Measurements from ENCODE around the gene EDN3.
A peak's percentile ranks its signal among the peaks of the same experiment; 100 is the strongest.

The EDN3 gene, protein sequence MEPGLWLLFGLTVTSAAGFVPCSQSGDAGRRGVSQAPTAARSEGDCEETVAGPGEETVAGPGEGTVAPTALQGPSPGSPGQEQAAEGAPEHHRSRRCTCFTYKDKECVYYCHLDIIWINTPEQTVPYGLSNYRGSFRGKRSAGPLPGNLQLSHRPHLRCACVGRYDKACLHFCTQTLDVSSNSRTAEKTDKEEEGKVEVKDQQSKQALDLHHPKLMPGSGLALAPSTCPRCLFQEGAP

DNA sequence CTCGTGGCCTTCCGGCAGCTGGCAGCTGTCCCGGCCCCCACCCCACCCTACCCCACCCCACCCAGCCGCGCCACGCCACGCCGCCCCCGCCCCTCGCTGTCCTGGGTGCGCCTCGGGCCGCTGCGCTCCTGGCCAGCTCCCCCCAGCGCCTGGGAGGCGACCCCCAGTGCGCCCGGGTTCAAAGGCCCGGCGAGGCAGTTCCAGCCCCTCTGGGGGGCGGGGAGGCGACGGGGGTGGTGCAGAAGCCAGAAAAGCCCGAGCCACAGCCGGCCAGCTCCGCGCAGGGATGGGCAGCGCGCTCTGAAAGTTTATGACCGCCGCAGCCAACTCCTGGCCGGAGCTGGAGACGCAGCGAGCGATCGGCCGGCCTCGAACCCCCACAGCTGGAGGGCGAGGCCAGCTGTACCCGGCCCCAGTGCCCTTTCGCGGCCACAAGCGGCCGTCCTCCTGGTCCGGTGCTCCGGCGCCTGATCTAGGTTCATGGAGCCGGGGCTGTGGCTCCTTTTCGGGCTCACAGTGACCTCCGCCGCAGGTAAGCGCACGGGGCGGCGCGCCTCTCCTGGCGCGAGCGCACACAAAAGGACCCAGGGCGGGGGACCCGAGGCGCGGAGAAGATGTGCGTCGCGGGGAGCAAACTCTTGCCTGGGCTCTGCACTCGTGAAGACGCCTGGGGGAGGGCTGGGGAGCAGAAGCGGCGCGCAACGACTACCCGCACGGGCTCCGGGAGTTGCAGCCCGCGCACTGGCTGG is at the start of gene EDN3:
EDN3 (plus strand) TSS at position 279 of the 749 bp plus-strand sequence; CDS start at position 481, 202 bp downstream.
- peak; percentile 55 for DNase-seq (ENCODE audit: low spot score)

DNA sequence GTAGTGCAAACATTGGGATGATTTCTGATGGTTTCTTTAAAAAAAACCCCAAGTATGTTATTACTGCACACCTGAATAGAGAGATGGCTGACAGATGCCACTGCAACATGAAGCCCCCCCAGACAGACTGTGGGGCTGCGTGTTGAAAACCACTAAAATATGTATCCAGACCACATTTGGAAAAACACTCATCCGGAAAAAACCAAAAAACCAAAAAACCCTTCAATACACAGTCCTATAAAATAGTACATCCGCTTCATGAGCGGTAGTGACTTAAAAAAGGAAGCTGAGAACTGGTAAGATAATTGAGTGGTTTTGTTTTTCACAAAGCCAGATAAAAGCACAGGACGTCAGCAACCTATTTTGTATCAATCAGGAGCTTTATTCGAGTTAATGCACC is 47.1 kb upstream of the EDN3 start:
- DNase-seq (ENCODE audit: low spot score), result no peak

DNA sequence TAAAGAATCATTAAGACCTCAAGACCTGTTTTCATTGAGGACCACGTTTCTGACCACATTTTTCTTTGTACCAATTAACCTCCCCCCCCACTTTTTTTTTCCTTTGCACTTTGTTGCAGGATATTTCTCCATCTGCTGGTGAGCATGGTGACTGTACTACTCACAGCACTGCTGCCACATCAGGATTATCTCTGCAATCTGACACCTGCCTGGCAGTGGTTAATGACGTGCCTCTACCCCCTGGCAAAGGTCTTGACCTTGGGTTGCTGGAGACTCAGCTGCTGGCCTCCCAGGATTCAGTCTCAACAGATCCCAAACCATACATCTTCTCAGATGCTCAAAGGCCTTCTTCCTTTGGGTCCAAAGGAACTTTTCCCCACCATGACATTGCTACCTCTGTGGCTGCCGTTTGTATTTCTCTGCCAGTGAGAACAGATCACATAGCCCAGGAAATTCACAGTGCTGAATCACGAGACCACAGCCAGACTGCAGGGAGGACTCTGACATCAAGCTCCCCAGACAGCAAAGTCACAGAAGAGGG is 46.6 kb upstream of the EDN3 start:
- DNase-seq (ENCODE audit: low spot score), result no peak

DNA sequence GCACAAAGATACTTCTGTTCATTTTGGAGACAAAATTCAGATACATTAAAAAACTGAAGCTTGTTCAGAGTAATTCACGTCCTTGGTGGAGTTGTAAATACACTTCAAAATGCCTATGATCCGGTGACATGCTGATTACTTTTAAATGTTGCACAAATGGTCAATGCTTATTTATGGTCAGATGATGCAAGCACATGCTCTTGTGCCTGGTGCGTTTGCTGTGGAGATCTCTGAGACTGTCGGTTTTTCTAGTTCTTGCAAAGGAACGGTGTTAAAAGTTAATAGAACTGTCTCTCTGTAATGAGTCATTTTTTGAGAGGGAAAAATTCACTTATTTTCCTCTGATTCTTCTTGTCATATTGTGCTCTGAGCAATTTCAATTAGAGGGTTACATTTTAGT is 45.2 kb upstream of the EDN3 start:
- DNase-seq (ENCODE audit: low spot score), result no peak

DNA sequence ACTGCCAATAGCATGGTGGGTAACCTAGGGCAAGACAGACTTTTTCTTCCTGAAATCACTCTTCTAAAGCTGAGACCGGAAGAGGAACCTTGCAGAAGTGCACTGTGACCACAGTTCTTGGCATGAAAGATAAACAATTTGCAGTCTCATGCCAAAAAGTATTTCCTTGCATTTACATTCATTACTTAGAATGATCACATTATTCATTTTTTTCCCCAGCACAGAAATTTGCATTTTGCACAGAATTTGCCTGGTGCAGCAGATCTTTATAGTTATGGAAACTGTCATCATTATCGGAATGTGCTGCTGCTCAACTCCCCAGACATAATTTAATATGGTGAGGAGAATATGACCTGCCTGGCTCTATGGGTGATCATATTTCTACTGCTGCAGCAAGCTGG is 42.2 kb upstream of the EDN3 start:
- DNase-seq (ENCODE audit: low spot score), result no peak

DNA sequence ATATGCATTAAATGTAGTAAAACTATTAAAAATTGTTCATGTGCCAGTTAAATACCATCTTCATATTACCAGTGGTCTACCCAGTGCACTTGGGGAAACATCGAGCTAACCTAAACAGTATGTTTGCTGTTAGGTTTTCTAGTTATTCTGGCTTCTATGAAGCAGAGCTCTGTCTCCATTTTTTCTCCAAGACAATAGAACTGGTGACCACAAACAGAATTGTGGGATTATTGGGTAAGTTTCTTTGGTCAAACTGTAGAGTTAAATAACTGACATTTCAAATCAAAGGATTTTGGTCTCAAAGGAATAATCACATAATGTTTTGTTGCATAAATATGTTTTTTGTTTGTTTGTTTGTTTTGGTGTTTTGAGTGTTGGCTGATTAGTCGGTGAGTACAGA is 40.5 kb upstream of the EDN3 start:
- no peak for DNase-seq (ENCODE audit: low spot score)

DNA sequence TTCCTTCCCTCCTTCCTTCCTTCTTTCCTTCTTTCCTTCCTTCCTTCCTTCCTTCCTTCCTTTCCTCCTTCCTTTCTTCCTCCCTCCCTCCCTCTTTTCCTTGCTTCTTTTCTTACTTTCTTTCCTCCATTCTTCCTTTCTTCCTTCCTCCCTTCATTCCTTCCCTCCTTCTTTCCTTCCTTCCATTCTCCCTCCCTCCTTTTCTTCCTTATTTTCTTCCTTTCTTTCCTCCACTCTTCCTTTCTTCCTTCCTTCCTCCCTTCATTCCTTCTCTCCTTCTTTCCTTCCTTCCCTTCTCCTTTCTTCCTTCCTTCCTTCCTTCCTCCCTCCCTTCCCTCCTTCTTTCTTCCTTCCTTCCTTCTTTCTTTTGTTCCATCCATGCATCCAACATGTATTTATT is 35.1 kb upstream of the EDN3 start:
- no peak for DNase-seq (ENCODE audit: low spot score)

DNA sequence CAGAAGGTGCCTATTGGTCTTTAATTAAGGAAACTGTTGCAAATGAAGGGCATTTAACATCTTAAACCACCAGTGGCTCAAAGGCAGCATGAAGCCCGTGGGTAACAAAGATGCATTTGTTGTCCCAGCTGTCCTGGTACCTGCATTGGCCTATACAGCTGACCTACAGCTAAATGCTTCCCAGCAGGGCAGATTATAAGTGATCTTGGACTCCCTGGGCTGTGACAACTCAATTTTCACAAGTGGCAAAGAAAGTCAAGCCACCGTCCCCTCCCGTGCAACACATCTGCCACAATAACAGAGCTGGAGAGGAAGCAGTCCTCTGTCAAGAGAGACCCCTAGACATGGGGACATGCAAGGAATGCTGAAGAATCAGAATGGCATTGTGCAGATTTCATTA is 31.5 kb upstream of the EDN3 start:
- DNase-seq (ENCODE audit: low spot score), result no peak

DNA sequence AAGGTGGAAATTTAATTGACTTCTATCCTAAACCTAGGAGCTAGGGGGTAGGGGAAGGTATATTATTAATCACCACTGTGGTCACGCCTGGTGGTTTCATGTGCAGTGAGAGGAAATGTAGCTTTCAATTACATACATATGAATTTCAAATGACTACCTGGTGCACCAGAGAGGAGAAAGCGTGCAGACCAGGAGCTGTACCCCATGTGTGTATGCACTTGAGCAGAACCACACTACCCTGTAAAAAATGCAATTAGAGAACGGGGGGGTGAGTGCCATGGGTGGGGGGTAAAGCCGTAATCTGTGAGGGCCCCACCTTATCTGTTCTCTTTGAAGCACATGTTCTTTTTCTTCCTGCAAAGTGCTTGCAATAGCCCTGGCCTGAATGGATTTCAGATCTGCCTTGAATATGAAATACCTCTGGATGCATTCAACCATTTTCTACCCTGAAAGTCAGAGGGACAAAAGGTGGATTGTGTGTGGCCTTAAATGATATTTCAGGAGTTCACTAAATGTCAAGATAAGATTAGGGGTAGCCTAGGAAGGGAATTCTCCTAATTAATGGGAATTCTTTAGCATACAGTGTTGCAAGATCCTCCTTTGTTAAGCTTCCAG is 30.9 kb upstream of the EDN3 start:
- no peak for DNase-seq (ENCODE audit: low spot score)

DNA sequence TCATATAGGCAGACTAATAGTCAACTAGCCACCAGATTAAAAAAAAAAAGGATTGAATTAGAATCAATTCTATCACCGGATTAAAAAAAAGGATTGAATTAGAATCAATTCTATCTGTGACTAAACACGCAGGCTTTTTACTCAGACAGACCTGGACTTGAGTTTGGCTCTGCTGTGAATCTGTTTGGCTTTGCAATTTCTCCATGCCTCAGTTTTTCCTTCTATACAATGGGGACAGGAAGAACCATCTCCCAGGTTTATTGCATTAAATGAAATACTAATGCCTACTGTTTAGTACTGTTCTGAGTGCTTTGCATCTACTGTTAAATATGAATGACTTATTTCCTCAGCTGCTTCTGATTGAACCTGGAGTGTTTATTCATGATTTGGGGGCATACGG is 30.0 kb upstream of the EDN3 start:
- DNase-seq (ENCODE audit: low spot score), result no peak

DNA sequence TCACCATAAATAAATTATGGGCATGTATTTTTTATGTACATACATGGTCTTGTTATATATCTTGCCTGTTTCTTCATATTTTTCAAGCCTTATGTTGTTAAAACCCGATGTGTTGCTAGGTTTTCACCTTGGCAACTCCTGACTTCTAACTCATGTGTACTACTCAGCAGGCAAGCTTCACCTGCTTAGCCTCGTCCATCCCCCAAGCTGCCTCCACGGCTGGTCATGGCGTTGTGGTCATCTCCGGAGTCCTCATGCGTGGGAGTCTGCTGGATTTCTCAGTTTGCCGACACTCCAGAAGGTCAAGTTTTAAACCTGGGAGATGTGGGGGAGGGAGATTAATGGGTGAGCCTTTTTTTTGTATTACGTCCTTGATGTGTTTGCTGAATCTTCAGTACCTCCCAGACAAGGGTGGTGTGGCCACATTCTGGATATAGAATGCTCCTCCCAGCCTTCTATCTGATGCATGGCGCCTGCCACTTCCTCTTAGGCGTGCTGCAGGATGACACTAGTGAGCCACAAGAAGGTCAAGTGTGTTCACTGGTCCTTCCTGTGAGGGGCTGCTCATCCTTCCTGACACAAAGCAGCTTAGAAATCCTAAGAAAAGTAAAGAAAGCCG is 26.6 kb upstream of the EDN3 start:
- DNase-seq (ENCODE audit: low spot score), result no peak

DNA sequence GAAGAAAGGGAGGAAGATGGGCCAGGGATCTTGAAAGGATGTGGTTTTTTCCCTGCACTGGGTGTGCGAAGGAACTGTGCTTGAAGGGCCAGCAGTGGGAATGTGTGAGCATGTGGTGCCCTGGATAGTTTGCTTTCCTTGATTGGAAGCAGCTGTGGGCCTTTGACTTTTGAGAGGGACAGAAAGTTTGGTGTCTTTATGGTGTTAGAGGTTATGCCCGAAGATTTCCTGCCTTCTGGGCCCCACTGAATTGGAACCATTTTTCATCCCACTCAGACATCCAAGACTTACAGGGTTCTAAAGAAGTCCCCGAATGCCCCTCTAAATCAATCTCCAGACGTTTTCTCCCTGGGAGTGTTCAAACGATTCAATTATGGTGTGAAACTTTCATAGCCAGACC is 23.5 kb upstream of the EDN3 start:
- DNase-seq (ENCODE audit: low spot score), result no peak

DNA sequence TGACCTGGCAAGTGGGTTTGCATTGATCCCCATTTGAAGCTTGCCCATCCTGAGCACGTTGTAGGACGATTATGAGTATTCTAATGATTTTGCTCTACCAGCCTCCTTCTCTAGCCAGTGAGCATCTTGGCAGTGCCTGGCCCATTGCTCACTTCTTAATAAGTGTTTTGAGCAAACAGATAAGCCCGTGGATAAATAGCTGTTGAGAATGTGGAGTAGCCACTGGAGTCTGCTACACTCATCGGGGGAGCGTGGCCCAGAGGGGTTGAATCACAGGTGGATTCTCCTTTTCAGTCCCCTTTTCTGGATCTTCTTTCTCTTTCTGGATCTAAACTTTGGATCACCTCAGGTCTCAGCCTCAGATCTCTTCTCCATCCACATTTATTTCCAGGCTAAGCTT is 15.9 kb upstream of the EDN3 start:
- no peak for DNase-seq (ENCODE audit: low spot score)

DNA sequence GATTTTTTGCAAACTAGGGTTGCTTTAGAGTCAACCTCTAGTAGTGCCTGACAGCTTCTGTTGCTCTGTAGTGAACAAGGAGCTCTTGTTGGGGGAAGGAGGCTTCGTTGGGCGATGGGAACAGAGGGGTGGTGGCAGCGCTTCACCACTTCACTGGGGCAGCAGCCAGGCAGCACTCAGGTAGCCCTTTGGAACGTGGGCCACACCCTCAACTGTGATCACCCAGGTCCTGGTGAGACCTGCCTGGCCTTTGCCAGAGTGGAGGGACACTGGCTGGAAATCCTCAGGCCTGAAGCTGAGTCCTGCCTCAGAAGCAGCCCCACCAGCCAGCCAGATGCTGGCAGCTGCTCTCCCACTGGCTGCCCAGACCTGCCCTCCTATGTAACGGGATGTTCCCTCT is 10.4 kb upstream of the EDN3 start:
- no peak for DNase-seq (ENCODE audit: low spot score)

DNA sequence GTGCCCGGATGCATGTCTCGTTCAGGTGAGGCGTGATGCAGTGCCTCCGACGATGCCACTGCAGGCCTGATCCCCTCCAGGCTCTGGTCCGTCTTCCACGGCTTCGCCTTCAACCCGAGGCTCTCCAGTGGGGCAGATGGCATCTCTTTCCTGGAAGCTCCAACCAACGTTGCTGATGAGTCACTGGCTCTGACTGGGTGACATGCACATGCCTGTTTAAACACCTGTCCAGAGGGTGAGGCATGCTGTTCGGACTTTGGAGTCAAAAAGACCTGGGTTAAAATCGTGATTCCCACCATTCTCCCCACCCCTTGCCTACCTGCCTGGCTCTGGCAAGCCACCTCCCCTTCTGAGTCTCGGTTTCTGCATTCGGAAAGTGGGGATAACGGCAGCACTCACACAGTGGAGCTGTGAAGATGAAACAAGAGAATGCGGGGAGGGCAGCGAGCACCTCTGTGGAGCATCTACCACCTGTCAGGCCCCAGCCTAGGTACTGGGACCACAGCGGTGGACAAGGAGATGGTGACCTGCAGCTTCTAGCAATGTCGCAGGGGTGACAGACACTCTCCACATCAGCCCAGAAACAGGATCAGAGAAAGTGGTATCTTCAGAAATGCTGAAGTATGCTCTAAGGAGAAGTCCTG is 8.5 kb upstream of the EDN3 start:
- no peak for DNase-seq (ENCODE audit: low spot score)

DNA sequence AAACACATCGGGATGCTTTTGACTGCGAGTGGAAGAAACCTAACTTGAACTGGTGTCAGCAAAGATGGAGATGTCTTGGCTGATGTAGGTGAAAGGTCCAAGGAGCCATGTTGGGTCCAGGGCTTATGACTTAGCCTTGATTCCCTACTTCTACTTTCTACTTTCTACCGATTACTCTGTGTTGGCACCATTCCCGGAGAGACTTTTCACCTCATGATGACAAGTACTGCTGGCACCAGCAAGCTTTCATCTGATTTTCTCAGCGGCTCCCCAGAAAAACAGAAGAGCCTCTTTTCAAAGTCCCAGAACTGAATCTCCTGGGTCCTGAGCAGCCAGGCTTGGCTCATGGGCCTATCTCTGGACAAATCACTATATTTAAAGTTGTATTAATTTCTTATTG is 4.9 kb upstream of the EDN3 start:
- DNase-seq (ENCODE audit: low spot score), result no peak

DNA sequence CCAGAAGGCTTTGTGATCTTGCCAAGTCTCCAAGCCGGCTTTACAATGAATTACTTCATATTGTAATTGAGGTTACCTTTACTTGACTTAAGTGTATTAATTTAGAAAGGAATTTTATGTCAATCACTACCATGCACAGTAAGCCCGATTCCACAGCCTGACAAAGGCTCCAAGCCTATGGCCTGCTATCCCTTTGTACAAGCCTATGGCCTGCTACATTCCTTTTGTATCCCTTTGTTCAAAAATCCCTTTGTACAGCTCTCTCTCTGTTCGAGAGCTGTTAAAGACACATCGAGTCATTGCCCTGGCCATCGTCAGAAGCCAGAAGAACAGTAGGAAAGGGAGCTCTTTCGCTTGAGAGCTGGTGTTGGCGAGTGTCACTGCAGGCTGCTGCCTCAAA is 2.7 kb upstream of the EDN3 start:
- no peak for DNase-seq (ENCODE audit: low spot score)

DNA sequence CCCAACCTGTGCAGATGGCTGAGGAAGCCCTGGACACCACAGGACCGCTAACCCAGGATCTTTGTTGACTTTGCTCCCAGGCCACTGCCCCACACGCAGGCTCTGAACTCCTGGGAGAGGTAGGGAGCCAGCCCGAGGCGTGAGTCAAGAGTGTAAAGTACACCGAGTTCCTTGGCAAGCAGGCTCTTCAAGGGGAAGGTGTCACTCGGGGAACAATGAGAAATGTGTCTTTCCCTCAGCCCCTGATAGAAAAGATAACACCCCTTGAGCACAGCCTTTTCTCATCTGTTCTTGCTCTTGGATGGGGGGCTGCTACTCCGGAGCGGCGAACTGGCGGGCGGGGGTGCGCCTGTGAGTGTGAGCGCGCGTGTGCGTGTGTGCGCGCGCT is 472 bp upstream of the EDN3 start:
- DNase-seq (ENCODE audit: low spot score), result no peak

DNA sequence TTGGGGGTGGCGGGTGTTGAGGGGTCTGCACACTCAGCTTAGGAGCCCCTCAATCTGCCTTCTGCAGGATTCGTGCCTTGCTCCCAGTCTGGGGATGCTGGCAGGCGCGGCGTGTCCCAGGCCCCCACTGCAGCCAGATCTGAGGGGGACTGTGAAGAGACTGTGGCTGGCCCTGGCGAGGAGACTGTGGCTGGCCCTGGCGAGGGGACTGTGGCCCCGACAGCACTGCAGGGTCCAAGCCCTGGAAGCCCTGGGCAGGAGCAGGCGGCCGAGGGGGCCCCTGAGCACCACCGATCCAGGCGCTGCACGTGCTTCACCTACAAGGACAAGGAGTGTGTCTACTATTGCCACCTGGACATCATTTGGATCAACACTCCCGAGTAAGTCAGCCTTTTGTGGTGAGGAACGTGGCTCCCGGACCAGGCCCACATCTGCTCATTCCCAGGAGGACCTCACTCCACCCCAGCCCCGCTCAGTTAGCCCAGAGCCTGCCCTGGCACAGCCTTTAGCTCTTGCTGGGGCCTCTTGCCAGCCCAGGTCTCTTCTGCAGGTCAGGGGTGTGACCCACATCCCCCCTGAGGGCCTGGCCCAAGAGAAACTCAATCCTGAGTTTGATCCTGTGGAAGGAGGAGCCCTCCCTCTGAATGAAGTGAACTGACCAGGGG is 1.1 kb downstream of the EDN3 start:
- DNase-seq (ENCODE audit: low spot score), result no peak

DNA sequence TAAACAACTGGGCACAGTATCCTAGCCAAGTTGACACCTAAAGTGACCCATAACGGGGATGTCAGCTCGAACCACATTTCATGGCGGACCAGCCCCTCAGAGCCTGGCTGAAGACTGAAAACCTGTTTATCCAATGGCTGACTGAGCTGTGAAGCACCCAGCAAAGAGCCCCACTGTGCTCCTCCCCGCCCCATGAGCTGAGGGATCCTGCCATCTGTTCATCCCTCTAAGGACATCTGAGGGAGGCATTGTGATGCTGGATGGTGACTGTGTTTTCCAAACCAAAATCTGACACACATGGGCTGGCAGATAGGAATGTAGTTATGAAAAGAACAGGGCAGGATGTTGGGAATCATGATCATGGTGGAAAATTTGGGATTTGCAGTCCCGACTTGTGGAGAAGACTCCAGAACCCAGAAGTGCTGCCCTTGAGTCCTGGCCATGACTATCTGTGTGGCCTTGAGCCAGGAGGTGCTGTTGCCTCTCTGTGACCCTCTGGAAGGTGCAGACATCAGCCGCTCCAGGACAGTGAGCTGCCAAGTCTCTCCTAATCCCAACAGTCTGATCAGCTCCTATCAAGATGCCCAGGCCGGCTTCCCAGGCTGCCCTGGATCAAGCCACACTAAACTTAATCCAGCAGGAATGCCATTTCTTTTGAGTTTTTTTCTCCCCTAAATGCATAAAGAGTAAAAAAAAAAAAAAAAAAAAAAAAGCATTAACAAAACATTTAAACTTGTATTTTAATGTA is 5.7 kb downstream of the EDN3 start:
- DNase-seq (ENCODE audit: low spot score), result no peak

DNA sequence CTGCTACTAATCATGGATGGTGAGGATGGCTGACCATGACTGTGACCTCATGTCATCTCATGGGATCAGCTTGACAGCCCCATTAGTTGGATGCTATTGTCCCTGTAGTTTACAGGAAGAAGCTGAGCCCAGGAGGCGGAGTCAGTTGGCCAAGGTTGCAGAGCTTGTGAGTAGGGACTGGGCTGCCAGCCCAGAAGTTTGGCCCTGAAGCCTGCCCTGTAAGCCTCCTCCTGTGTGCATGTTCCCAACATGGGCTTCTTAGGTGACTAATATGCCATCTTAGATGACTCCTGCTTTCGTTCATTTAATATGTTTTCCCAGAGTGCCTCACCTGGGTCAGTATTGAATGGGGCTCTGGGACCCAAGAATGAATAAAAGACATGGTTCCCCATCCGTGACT is 6.9 kb downstream of the EDN3 start:
- no peak for DNase-seq (ENCODE audit: low spot score)

All from ecto neural progenitor cell (in vitro differentiated cells).